Nephron (organoid): ENCODE results near the gene RPL18.

ENCODE experiments used
- H3K27ac Mint-ChIP-seq, 3 experiments: 2 replicates each; pipeline ENCODE4 v1.8.0; 2020; ENCODE audit warnings: mixed read lengths in 3 of 3, mild to moderate bottlenecking in 2 of 3, moderate library complexity in 1 of 3
- H3K27me3 Mint-ChIP-seq: 2 replicates; pipeline ENCODE4 v1.8.0; 2021; ENCODE audit warnings: low read depth, mild to moderate bottlenecking, moderate library complexity, mixed read lengths
- H3K36me3 Mint-ChIP-seq: 2 replicates; pipeline ENCODE4 v1.8.0; 2020; ENCODE audit warnings: low read depth, mixed read lengths
- H3K4me1 Mint-ChIP-seq: 2 replicates; pipeline ENCODE4 v1.8.0; 2020; ENCODE audit warnings: mixed read lengths
- H3K4me3 Mint-ChIP-seq, 3 experiments: 2 replicates each; pipeline ENCODE4 v1.8.0; 2020; ENCODE audit warnings: mild to moderate bottlenecking in 3 of 3, mixed read lengths in 3 of 3, moderate library complexity in 2 of 3
- H3K9me3 Mint-ChIP-seq: 2 replicates; pipeline ENCODE4 v1.8.0; 2020; ENCODE audit warnings: mixed read lengths
- CTCF ChIP-seq, 3 experiments: fragments of 200-600 bp; sonication (generic); IDR thresholded peaks; one replicate each; pipeline ENCODE4 v1.5.0; 2021; ENCODE audit warnings: antibody characterized with exemption in 3 of 3; ENCODE audit not compliant: unreplicated experiment in 3 of 3

The RPL18 gene

GRCh38 chr19:48629297-48629598 lies 10.3 kb upstream of the RPL18 start:
- Mint-ChIP-seq H3K4me1 (peaks cover 27% of the 10 kb centered on the region), H3K9me3 (no peaks in the 10 kb centered on the region), H3K36me3 (no peaks in the 10 kb centered on the region), H3K27ac (no peak overlapping the region), H3K4me3 (no peak overlapping the region), H3K27me3 (no peaks in the 10 kb centered on the region)
- TF ChIP-seq CTCF (IDR thresholded peaks at IDR 0.05; ENCODE audit: unreplicated experiment in 3 of 3), result no peak

DNA sequence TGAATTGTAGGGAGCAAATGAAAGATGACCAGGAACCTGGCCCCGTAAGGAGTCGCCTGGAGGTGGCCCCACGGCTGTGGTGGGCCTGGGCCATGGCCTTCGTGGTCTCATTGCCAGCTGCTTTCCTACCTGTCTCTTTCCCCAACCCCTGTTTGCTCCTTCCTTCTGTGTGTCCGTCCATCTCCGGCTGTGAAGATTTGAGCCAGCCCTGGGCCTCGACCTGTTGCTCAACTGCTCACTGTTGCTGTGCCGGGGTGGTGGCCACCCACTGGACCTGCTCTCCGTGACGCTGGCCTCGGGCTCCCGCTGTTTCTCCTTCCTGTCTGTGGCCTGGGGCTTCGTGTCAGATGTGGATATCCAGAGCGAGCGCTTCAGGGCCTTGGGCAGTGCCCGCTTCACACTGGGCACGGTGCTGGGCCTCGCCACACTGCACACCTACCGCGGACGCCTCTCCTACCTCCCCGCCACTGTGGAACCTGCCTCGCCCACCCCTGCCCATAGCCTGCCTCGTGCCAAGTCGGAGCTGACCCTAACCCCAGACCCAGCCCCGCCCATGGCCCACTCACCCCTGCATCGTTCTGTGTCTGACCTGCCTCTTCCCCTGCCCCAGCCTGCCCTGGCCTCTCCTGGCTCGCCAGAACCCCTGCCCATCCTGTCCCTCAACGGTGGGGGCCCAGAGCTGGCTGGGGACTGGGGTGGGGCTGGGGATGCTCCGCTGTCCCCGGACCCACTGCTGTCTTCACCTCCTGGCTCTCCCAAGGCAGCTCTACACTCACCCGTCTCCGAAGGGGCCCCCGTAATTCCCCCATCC lies 9.7 kb upstream of the RPL18 start:
- no peaks in the 10 kb centered on the region for H3K9me3 Mint-ChIP-seq
- no peaks in the 10 kb centered on the region for H3K27me3 Mint-ChIP-seq
- TF ChIP-seq CTCF (IDR thresholded peaks at IDR 0.05; ENCODE audit: unreplicated experiment in 3 of 3), result no peak
- H3K36me3 Mint-ChIP-seq, result no peaks in the 10 kb centered on the region
- H3K27ac Mint-ChIP-seq, result peak overlapping the region in 1 of 3 experiments; percentile 8
- peaks cover 28% of the 10 kb centered on the region for H3K4me1 Mint-ChIP-seq
- peak overlapping the region in 1 of 3 experiments; percentile 35 for H3K4me3 Mint-ChIP-seq

DNA sequence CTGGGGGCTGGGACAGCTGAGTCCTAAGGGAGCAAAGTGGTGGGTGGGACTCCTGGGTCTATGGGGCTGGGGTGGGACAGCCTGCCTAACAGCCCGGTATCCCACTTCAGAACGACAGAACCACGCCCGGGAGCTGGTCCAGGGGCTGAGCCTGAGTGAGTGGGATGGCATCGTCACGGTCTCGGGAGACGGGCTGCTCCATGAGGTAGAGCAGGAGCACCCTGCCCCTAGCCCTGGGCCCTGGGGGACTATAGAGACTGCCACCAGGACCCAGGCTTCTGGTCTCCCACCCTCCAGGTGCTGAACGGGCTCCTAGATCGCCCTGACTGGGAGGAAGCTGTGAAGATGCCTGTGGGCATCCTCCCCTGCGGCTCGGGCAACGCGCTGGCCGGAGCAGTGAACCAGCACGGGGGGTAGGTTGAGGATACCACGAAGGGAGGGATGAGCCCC lies 8.9 kb upstream of the RPL18 start:
- TF ChIP-seq CTCF (IDR thresholded peaks at IDR 0.05; ENCODE audit: unreplicated experiment in 3 of 3), result no peak
- Mint-ChIP-seq H3K4me1 (peaks cover 34% of the 10 kb centered on the region), H3K4me3 (no peak overlapping the region), H3K27me3 (no peaks in the 10 kb centered on the region), H3K9me3 (no peaks in the 10 kb centered on the region), H3K27ac (no peak overlapping the region), H3K36me3 (no peaks in the 10 kb centered on the region)

DNA sequence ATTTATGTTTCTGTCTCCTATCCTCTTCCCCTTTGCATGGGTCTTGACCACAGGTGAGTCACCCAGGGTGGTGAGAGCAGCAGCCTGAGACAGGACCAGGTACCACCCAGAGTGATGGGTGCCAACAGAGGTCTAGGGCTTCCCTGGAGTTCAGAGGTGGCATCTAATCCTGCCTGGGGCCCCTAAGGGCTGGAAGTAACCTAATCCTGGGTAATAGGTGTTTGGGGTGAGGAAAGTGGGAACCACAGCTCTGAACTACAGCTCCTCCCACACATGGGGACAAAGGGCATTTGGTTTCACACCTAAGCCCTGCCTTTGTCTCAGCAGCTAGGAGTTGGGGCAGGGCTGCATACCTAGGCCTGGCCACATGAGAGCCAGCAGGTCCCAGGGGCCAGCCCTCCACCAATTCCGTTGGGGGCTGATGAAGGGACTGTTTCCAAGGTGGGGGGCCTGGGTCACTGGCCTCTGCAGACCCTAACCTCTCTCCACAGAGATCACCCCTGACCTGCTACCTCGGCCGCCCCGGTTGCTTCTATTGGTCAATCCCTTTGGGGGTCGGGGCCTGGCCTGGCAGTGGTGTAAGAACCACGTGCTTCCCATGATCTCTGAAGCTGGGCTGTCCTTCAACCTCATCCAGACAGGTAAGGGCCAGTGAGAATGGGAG lies 8.4 kb upstream of the RPL18 start:
- H3K9me3 Mint-ChIP-seq, result no peaks in the 10 kb centered on the region
- H3K27ac Mint-ChIP-seq, result no peak overlapping the region
- TF ChIP-seq CTCF (IDR thresholded peaks at IDR 0.05; ENCODE audit: unreplicated experiment in 3 of 3), result no peak
- H3K4me3 Mint-ChIP-seq, result peak overlapping the region in 2 of 3 experiments; percentile 31 to 51
- no peaks in the 10 kb centered on the region for H3K36me3 Mint-ChIP-seq
- H3K27me3 Mint-ChIP-seq, result no peaks in the 10 kb centered on the region
- H3K4me1 Mint-ChIP-seq, result peaks cover 33% of the 10 kb centered on the region

DNA sequence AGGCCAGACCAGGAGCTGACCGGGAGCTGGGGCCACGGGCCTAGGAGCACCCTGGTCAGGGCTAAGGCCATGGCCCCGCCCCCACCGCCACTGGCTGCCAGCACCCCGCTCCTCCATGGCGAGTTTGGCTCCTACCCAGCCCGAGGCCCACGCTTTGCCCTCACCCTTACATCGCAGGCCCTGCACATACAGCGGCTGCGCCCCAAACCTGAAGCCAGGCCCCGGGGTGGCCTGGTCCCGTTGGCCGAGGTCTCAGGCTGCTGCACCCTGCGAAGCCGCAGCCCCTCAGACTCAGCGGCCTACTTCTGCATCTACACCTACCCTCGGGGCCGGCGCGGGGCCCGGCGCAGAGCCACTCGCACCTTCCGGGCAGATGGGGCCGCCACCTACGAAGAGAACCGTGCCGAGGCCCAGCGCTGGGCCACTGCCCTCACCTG lies 6.9 kb upstream of the RPL18 start:
- Mint-ChIP-seq H3K27me3 (no peaks in the 10 kb centered on the region), H3K4me3 (peak overlapping the region in 1 of 3 experiments; percentile 90), H3K9me3 (no peaks in the 10 kb centered on the region), H3K27ac (no peak overlapping the region), H3K4me1 (peaks cover 41% of the 10 kb centered on the region), H3K36me3 (no peaks in the 10 kb centered on the region)
- no peak for TF ChIP-seq CTCF (IDR thresholded peaks at IDR 0.05; ENCODE audit: unreplicated experiment in 3 of 3)
